GM12873 (cell line): ENCODE data around the gene RALGPS2.

ENCODE experiments used
- TF ChIP-seq, protein P1 (sequence below): IDR thresholded peaks from 2 replicates; pipeline ENCODE4 v1.5.1; 2012; ENCODE audit warnings: low read depth, mild to moderate bottlenecking, moderate library complexity, low read length, control low read depth; ENCODE audit not compliant: insufficient read depth; ENCODE audit errors: missing control alignments

The RALGPS2 gene

DNA sequence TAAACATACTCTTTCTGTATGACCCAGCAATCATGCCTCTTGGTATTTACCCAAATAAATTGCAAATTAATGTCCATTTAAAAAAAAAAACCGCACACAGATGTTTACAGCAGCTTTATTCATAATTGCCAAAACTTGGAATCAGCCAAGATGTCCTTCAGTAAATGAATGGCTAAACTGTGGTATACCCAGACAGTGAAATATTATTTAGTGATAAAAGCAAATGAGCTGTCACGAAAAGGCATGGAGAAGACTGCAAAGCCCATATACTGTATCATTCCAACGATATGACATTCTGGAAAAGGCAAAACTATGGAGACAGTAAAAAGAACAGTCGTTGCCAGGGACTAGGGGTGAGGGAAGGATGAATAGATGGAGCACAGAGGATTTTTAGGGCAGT is 223.6 kb downstream of the RALGPS2 start:
- TF ChIP-seq, protein P1, sequence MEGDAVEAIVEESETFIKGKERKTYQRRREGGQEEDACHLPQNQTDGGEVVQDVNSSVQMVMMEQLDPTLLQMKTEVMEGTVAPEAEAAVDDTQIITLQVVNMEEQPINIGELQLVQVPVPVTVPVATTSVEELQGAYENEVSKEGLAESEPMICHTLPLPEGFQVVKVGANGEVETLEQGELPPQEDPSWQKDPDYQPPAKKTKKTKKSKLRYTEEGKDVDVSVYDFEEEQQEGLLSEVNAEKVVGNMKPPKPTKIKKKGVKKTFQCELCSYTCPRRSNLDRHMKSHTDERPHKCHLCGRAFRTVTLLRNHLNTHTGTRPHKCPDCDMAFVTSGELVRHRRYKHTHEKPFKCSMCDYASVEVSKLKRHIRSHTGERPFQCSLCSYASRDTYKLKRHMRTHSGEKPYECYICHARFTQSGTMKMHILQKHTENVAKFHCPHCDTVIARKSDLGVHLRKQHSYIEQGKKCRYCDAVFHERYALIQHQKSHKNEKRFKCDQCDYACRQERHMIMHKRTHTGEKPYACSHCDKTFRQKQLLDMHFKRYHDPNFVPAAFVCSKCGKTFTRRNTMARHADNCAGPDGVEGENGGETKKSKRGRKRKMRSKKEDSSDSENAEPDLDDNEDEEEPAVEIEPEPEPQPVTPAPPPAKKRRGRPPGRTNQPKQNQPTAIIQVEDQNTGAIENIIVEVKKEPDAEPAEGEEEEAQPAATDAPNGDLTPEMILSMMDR: no peak

DNA sequence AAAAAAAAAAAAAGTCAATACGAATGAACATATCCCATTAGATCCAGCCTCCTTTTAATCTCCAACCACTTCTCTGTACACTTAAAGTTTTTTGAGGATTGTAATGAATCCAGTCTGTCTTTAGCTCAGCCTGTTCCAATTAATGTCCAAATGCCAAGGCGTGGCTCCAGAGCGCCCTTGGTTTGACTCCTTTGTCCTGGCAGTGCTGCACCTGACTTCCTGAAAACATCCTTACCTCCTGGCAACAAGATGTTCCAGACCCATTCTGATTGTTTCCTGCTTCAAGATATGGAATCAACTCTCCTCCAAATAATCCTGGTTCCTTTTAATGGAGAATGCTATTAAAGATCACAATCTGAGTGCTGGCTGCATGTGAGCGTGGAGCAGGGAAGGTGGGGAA is 226.6 kb downstream of the RALGPS2 start:
- TF ChIP-seq, protein P1: no peak

DNA sequence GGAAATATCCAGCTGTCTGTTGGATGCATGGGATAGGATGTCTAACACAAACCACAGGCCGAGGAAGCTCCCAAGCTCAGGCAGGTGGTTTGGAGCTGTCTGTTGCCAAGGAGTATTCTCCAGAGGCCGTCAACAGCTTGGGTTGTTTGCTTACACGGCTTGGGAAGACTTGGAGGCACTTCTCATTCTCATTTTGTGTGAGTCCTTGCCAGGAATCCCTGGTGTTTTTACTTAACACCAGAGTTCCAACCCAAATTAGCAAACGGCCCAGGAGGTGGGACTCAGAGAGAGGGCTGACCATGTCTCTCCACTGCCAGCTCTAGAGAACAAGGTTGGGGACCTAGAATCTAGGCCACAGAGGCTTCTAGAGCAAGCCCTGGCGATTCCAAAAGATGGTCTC is 228.0 kb downstream of the RALGPS2 start:
- TF ChIP-seq, protein P1: no peak

DNA sequence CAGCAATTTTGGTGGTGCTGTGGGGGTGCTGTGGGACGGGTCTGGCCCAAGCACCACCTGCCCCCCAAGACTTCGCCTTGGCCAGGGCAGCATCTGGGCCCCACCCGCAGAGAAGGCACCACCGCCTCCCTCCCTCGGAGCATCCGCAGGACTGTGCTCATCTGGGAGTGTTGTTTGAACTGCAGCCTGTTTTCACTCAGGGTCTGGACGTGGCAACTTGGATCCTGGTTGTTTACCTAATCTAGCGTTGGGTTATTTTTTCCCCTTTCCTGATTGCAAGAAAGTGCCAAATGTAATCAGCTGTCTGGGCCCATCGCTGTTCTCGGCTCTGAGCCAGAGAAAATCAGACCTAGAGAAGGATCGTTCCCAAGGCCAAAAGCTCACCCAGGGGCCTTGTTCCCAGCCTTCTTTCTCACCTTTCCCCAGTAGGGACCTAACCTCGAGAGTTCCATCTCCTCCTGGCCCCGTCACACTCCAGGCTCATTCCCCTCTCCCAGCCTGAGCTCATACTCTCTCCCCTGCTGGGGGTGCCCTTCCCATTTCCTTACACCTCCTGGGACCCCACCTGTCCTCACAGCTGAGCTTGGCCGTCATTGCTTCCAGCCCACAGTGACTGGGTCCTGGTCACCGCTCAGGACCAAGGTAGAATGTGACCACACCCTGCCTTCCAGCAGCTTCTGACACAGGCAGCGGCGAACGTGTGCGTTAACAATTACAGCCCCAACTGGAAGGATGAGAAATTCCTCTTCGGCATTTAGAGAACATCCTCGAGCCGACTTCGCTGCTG is 228.7 kb downstream of the RALGPS2 start:
- TF ChIP-seq, protein P1: no peak

DNA sequence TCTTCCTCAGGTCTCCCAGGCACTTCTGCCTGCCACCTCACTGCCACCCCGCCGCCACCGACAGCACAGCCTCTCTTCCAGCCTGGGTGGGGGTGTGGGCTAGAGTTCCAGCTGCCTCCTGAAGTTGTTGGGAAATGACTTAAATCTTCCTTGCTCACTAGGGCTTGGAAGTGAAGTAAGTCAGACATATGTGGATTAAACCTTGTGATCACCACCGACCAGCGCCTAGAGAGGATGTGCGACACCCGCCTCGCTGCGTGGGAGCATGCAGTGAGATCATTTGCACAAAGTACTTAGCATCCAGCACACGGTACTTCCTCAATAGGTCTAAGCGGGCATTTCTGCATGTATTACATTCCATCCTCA is 229.3 kb downstream of the RALGPS2 start:
- TF ChIP-seq, protein P1: no peak

DNA sequence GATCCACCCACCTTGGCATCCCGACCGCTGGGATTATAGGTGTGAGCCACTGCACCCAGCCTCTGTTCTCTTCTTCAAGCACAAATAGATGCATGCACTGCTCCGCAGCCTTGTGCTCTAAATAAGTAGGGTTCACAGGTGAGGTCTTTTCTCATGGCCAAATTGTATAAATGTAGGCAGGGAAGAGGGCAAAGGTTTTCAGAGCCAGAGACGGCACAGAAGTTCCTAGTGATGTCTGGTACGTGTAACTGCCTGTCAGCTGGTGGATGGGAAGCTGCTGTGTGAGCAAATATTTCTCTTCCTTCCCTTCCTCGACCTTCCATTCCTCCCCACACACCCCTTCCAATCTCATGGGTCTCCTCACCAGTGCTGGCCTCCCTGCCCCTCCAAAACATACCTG is 229.9 kb downstream of the RALGPS2 start:
- TF ChIP-seq, protein P1: no peak

DNA sequence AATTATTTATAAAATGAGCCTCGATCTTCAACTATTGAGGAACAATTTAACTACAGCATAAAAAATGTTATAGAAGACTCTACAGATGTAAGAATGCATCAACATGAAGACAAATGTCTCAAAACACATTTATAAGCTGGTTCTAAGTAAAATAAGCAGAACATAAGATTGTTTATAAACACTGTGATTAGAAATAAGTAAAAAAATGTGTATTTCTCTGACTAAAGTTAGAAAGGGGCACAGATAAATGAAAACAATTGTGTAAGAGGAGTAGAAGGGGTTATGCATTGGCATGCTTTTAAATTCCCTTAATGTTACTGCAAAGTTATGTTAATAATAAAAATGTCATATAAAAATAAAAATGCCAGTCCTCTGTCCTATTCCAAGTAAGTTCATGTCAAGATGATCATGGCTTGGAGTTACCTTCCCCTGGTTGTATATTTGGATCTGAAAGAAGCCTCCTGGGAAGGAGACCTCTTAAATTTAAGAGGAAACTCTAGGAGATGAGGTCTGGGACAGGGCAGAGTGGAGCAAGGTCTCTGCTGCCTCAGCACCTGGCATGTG is 230.4 kb downstream of the RALGPS2 start:
- TF ChIP-seq, protein P1: no peak
